ENCODE results near the gene STK38.
"Not testable (repeated sequence)": the region's sequence is repeated elsewhere in the genome, so short reads cannot be mapped to it uniquely, and the experiment has no call there.

The STK38 gene

DNA sequence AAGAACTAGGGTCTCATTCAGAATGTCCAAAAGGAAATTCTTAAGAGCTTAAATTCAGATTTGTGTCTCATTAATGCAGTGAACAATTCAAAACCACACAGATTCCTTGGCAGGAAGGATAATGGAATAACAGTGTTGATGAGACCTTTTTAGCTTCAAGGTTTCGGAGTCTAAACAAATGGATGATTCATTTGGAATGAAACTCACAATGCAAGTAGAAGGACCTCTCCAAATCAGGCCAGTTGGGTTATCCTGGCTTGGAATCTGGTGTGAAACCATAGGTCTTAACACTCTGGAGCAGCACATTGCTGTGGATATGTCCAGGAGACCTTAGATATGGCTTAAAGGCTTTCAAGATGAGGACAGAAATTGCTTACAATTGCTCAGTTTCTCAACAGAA lies 59.6 kb downstream of the STK38 start:
- no peak for DNase-seq (ENCODE audit: low read depth)

DNA sequence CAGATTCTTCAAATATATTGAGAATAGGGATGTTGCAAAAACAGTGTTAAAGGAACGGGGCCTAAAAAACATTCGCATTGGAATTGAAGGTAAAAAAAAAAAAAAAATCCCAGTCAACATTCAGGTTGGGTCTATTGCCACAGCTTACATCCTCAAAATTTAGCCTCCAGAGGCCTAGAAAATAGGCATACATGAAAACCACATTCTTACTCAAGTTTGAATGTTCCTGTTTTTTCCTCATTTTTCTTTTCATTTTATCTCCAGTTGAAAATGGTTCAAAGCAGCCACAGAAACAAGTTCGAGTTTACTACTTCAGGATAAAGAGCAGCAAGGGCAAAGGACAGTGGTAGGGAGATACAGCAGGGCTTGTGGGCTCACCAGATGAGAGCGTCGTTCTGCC lies 62.5 kb downstream of the STK38 start:
- no peak for DNase-seq (ENCODE audit: low read depth)

DNA sequence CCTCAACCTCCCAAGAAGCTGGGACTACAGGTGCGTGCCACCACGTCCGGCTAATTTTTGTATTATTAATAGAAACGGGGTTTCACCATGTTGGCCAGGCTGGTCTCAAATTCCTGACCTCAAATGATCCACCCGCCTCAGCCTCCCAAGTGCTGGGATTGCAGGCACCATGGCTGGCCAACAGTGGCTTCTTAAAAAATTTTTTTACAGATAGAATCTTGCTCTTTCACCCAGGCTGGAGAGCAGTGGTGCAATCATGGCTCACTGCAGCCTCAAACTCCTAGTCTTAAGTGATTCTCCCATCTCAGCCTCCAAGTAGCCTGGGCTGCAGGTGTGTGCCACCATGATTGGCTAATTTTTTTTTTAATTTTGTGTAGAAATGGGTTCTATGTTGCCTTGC lies 64.0 kb downstream of the STK38 start:
- not testable (repeated sequence) for DNase-seq (ENCODE audit: low read depth)

GRCh38 chr6:36479256-36479655 lies 68.0 kb downstream of the STK38 start:
- DNase-seq (ENCODE audit: low read depth): no peak

- no peak for DNase-seq (ENCODE audit: low read depth)
These were observed 69.2 kb downstream of the STK38 start for GRCh38 chr6:36478051-36478526.

DNA sequence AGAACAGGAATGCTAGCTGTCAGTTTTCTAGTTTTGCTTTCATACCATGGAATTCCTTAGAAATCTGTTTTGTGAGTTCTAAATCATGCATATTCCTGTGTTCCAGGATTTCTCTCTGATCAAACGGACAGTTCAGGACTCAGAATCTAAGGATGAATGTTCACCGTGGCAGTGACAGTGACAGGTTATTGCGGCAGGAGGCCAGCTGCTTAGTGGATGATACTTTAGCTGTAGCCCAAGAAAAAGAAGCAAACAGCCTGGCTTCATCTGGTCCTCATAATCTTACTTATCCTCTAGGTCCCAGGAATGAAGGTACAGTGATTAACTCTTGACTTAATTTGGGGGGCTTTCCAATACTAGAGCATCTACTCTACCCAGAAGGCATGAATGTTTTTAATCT lies 77.3 kb downstream of the STK38 start:
- DNase-seq (ENCODE audit: low read depth): no peak

- DNase-seq (ENCODE audit: low read depth): no peak
These were observed 78.1 kb downstream of the STK38 start for GRCh38 chr6:36469148-36469661.

- no peak for DNase-seq (ENCODE audit: low read depth)
These were observed 79.7 kb downstream of the STK38 start for GRCh38 chr6:36467625-36468024.

DNA sequence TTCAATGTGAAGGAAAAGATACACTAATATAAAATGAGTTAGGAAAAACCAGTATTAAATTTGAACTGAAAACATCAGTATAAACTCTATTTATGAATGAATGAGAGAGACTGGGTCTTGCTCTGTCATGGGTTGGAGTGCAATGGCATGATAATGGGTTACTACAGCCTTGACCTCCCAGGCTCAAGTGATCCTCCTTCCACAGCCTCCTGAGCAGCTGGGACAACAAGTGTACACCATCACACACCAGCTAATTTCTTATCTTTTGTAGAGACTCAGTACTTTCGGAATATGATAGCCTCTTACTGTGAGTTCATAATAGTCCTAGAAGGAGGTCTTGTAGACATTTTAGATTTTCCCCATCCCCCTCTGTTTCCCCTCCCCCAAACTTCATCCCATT lies 83.0 kb downstream of the STK38 start:
- no peak for DNase-seq (ENCODE audit: low read depth)

- no peak for DNase-seq (ENCODE audit: low read depth)
These were observed 83.6 kb downstream of the STK38 start for GRCh38 chr6:36463676-36464075.

- no peak for DNase-seq (ENCODE audit: low read depth)
These were observed 85.6 kb downstream of the STK38 start for GRCh38 chr6:36461646-36462045.

GRCh38 chr6:36460916-36461315 lies 86.4 kb downstream of the STK38 start:
- no peak for DNase-seq (ENCODE audit: low read depth)

DNA sequence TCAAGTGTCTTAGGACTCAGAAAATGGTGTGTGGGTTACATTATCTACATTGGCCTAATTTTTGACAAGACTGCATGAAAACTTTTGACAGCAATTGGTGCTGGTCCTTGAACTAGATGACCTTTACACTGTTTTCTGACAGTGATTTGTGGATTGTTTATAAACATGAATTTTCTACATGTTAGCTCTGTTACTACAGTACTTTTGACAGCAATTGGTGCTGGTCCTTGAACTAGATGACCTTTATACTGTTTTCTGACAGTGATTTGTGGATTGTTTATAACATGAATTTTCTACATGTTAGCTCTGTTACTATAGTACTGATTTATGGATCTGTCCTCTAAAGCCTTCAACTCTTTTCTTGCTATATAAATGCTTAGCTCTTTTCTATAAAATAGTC lies 87.8 kb downstream of the STK38 start:
- no peak for DNase-seq (ENCODE audit: low read depth)

GRCh38 chr6:36455486-36456027 lies 91.7 kb downstream of the STK38 start:
- DNase-seq (ENCODE audit: low read depth): no peak

GRCh38 chr6:36452897-36453296 lies 94.4 kb downstream of the STK38 start:
- DNase-seq (ENCODE audit: low read depth): not testable (repeated sequence)

DNA sequence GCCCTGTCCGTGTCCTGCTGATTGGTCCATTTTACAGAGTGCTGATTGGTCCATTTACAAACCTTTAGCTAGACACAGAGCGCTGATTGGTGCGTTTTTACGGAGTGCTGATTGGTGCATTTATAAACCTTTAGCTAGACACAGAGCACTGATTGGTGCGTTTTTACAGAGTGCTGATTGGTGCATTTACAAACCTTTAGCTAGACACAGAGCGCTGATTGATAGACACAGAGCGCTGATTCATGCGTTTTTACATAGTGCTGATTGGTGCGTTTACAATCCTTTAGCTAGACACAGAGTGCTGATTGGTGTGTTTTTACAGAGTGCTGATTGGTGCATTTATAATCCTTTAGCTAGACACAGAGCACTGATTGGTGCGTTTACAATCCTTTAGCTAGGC lies 98.1 kb downstream of the STK38 start:
- not testable (repeated sequence) for DNase-seq (ENCODE audit: low read depth)

- DNase-seq (ENCODE audit: low read depth): no peak
These were observed 101.7 kb downstream of the STK38 start for GRCh38 chr6:36445621-36446020.

DNA sequence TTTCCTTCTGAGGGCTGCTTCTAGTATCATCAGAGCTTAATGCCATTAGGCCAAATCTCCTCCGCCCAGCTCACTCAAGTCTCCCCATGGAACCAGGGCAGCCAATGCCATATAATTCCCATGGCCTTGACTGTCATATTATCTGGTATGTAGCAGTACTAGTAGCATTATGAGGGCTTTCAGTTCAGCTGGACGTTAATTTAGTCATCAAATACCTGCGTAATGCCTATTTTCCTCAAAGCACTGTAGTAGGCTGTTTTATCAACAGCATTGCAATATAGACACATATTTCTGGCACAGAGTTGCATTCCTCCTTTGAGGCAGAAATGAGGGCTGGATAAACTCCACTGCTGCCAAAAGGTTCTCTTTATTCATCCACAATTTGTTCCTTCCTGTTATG lies 102.8 kb downstream of the STK38 start:
- no peak for DNase-seq (ENCODE audit: low read depth)
